Epithelial cell of proximal tubule (primary cell): ENCODE results near the gene ACSF3. TPM values are rescaled to one million over a fixed set of nuclear protein-coding genes. Genes with fewer than 3 reads are reported as not detected.

ENCODE experiments used
- DNase-seq: peaks from one replicate; pipeline ENCODE4 v3.0.0-alpha.2; 2011; ENCODE audit warnings: low read depth
- H3K4me3 ChIP-seq: 2 replicates; pipeline ENCODE4 v1.5.1; 2011; ENCODE audit warnings: low read depth, mild to moderate bottlenecking, low read length
- total RNA-seq: library from RNA; depleted of rRNA; stranded (reverse); fragments of >200 nt; gene quantifications from 2 replicates; pipeline ENCODE4 v1.2.3, GENCODE V29; 2015
- TF ChIP-seq, protein P1 (sequence below): conservative IDR thresholded peaks from 2 replicates; pipeline ENCODE4 v1.5.1; 2012; ENCODE audit warnings: low read depth, mild to moderate bottlenecking, low read length

Gene ACSF3
- total RNA-seq, 1 donor from 2014 or later = 16.5 TPM

DNA sequence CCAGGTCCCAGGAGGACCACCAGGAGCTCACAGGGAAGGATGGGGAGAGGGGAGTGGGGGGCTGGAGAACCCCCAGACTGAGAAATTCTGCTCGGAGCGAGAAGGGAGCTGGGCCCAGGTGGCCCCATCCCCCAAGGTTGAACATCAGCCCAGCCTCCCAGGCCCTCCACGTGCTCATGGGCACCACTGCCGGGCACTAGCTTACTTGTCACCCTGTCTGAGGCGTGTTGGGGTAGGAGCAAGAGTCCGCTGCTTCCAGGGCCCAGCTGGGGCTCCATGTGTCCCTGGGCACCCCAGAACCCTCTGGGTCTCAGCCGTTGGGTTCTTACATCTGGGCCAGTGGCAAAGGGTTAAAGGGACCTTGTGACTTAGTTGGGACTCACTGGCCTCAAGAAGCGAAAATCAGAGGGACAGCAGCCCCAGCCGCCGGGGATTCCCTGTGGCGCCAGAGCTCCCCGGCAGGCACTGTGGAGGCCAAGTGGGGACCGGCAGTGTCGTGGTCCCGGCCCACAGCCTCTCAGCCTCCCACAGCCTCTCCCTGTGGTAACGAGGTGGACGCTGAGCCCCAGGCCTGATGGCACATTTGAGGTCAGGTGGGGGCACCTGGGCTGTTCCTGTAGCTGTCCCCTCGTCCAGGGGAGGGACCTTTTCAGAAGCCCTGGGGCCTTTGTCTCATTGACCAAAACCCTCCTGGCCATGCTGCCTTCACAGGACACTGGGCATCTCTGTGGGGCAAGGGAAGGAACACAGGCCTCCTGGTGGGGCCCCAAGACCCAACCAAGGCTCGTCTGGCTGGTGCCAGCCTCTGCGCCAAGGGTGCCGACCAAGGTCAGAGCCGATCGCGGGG lies 44.2 kb downstream of the ACSF3 start:
- H3K4me3 ChIP-seq = no peak overlapping the region
- DNase-seq = no peak
- TF ChIP-seq, protein P1, sequence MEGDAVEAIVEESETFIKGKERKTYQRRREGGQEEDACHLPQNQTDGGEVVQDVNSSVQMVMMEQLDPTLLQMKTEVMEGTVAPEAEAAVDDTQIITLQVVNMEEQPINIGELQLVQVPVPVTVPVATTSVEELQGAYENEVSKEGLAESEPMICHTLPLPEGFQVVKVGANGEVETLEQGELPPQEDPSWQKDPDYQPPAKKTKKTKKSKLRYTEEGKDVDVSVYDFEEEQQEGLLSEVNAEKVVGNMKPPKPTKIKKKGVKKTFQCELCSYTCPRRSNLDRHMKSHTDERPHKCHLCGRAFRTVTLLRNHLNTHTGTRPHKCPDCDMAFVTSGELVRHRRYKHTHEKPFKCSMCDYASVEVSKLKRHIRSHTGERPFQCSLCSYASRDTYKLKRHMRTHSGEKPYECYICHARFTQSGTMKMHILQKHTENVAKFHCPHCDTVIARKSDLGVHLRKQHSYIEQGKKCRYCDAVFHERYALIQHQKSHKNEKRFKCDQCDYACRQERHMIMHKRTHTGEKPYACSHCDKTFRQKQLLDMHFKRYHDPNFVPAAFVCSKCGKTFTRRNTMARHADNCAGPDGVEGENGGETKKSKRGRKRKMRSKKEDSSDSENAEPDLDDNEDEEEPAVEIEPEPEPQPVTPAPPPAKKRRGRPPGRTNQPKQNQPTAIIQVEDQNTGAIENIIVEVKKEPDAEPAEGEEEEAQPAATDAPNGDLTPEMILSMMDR = no peak

- no peak overlapping the region for H3K4me3 ChIP-seq
- TF ChIP-seq, protein P1 = no peak
- no peak for DNase-seq
Measured at GRCh38 chr16:89138513-89138795, 44.8 kb downstream of the ACSF3 start.

DNA sequence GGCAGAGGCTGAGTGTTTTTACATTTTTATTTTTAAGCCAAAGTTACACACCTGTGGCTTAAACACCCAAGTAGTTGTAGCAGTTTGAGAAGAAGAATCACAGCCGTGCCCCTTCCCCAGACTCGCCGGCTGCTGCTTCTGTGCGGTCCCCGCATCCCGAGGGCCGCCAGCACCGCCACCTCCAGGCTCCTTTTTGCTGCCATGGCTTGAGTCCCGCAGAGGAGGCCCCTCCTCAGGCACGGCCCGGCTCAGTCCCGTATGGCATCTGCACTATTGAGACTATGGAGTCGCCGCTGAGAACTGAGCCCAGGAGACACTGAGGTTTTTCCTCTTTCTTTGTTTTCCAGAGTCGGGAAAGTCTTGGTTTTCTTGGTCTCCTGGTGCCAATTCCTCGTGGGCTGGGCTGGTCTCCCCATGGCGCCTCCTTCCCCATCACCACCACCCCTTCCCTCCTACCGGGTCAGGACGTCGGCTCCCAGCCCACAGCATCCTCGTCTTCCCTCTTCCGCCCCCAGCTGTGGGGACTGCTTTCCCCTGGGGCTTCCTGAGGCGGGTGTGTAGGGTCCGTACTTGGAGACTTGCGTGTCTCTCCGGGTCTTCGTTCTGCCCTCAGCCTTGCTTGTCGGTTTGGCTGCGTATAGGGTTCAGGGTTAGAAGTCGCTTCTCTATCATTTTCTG lies 45.3 kb downstream of the ACSF3 start:
- no peak for DNase-seq
- TF ChIP-seq, protein P1 = no peak

GRCh38 chr16:89139907-89140361 lies 46.3 kb downstream of the ACSF3 start:
- no peak for DNase-seq
- TF ChIP-seq, protein P1 = no peak
- no peak overlapping the region for H3K4me3 ChIP-seq

More for the DNA sequence above, 45.3 kb downstream of the ACSF3 start:
- H3K4me3 ChIP-seq = no peak overlapping the region

GRCh38 chr16:89140401-89140800 lies 46.7 kb downstream of the ACSF3 start:
- no peak overlapping the region for H3K4me3 ChIP-seq

GRCh38 chr16:89140981-89141883 lies 47.6 kb downstream of the ACSF3 start:
- no peak overlapping the region for H3K4me3 ChIP-seq
- TF ChIP-seq, protein P1 = no peak
- DNase-seq = no peak

More at GRCh38 chr16:89140401-89140800, 46.7 kb downstream of the ACSF3 start:
- TF ChIP-seq, protein P1 = no peak
- no peak for DNase-seq
